ENCODE data around the gene SIK3. TPM values are rescaled to one million over a fixed set of nuclear protein-coding genes. Genes with fewer than 3 reads are reported as not detected.
"Not testable (repeated sequence)": the region's sequence is repeated elsewhere in the genome, so short reads cannot be mapped to it uniquely, and the experiment has no call there.

The SIK3 gene
- total RNA-seq, 1 experiment from 2014 or later = 10.0 TPM

- no peak for DNase-seq (ENCODE audit: low spot score)
Measured at GRCh38 chr11:117045956-117046355, 52.3 kb downstream of the SIK3 start.

DNA sequence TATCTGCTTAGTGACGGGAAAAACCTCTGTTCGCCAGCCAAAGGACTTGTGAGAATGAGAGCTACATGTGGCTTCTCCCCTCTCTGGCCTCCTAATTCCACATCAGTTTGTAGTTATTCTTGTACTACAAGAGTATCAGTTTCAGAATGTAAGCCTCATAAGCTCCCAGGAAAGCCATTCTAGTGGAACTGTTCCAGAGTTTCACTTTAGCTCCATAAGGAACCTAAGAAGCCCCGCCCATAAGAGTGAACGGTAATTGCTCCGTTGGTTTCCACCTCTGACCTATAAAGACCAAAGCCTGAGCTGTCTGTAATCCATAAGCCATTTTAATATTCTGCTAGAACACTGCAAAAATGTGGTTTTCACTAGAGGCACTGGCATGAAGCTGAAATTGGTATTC, 53.0 kb downstream of the SIK3 start:
- peak; percentile 51 for DNase-seq (ENCODE audit: low spot score)

- no peak for DNase-seq (ENCODE audit: low spot score)
Measured at GRCh38 chr11:117044287-117045035, 53.8 kb downstream of the SIK3 start.

DNA sequence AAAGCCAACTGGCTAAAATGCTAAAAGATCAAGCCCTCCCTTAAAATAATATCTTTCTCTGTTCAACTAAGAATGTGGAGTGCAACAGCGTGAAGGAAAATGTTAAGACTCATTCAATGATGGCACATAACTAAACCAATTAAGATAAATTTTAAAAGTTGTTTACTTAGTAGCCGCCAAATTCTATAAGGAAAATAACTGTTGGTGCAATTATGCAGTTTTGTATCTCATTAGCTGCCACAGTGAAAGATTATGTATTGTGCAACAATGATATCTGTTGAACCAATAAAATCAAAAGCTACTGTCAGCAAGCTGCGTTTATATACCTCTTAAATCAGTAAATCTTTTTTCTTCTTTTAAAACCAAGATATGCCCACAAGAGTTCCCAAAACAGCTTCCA, 55.5 kb downstream of the SIK3 start:
- DNase-seq (ENCODE audit: low spot score) = no peak

- DNase-seq (ENCODE audit: low spot score) = no peak
Measured at GRCh38 chr11:117039900-117040299, 58.3 kb downstream of the SIK3 start.

DNA sequence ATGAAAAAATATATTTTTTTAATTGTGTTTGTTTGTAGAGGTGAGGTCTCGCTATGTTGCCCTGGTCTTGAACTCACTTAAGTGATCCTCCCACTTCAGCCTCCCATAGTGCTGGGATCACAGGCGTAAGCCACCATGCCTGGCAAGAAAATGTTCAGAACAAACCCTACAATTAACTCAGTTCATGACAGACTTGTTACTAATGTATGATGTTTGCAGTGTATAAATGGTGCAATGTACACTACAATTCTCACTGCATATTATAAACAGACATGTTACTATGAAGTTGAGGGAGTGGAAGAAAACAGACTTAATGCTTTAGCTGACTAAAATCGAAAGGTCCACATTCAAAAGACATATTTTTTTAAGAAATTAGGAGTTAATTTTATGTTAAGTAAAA, 59.0 kb downstream of the SIK3 start:
- no peak for DNase-seq (ENCODE audit: low spot score)

DNA sequence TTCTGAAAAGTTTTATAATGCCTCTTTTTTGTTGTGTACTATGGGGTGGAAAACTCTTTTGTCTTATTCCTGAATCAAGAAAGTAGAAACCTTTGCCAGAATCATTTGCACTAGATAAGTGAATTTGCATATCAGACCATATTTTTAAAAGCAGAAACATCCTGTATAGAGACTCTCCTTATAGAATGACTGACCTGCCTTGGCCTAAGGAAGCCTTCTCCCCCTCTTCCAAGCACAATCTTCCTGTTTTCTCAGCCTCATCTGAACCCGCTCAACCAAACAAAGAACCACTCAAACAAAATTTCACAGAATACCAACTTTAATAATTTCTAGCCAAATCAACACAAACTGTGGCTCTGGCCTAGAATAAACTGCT, 60.3 kb downstream of the SIK3 start:
- no peak for DNase-seq (ENCODE audit: low spot score)

GRCh38 chr11:117037279-117037974, 60.8 kb downstream of the SIK3 start:
- DNase-seq (ENCODE audit: low spot score) = no peak

GRCh38 chr11:117034901-117035300, 63.3 kb downstream of the SIK3 start:
- DNase-seq (ENCODE audit: low spot score) = no peak

DNA sequence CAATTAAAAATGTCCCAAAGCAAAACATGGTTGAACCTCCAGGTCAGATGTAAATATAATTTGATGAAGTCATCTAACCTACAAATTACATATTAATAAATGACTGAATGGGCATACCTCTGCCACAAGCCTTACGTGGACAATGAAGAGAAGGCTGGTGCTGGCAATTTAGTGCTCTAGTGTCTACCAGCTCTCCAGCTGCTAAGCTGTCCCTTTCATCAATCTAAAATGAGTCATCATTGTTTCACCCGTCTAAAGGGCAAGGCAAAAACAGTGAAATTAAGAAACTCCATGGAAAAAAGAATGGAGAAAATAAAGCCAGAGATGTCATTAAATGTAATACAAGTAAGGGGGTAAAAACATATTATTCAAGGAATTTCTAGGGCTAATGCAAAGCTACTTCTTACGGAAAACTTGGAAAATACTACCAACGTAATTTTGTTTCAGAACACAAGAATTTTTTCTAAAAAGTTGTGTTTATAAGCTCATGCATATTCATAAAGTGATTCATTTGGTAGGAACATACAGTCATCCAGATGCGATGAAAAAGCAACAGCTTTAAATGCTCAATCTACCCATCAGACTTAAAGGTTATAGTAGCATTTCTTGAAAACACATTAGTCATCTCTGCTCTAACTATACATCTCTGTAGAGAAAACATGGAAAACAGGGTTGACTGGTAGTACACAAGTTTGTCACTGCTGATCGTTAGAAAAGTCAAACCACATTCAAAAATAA, 71.5 kb downstream of the SIK3 start:
- DNase-seq (ENCODE audit: low spot score) = no peak

DNA sequence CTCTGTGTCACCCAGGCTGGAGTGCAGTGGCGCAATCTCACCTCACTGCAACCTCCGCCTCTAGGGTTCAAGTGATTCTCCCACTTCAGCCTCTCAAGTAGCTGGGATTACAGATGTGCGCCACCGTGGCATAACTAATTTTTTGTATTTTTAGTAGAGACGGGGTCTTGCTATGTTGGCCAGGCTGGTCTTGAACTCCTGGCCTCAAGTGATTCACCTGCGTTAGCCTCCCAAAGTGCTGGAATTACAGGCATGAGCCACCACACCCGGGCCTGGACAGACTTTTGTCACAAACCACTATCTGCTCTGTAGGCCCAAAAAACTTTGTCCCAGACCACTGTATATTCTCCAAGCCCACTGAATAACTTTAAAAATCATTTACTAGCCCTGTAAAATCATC, 74.5 kb downstream of the SIK3 start:
- not testable (repeated sequence) for DNase-seq (ENCODE audit: low spot score)

GRCh38 chr11:117023178-117023577, 75.0 kb downstream of the SIK3 start:
- DNase-seq (ENCODE audit: low spot score) = no peak

DNA sequence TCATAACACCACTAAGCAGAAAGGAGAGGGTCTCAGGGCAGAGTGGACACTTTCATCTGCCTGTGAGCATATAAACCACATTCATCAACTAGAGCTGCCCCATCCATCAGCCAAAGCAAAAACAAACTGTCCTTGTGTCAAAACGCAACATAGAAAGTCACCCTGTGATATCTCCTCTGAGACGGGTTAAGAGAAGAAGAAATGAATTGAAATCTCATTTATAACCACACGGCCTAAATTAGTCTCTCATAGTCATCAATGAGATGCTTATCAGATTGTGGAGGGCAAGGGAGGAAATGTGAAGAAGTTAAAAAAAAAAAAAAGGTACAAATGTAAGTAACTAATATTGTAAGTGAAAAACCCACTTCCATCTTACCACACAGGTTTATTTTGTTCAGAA, 75.7 kb downstream of the SIK3 start:
- no peak for DNase-seq (ENCODE audit: low spot score)

GRCh38 chr11:117020869-117021564, 77.2 kb downstream of the SIK3 start:
- DNase-seq (ENCODE audit: low spot score) = no peak

DNA sequence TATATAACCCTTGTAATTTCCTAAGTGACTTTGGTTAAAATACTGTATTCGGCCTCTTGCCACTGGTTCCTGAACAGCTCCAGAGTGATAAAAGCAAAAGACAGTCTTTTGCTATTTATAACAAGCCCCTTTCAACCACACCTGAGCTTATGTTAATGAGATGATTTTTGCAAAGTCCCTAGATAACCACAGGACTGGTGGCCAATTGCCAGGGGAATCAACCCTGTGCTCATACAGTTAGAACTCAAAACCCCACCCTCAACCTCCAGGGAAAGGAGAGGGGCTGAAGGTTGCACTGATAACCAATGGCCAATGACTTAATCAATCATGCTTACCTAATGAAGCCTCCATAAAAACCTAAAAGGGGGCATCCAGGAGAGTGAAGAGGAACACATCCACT, 77.9 kb downstream of the SIK3 start:
- no peak for DNase-seq (ENCODE audit: low spot score)

- DNase-seq (ENCODE audit: low spot score) = no peak
Measured at GRCh38 chr11:117019871-117020270, 78.4 kb downstream of the SIK3 start.

GRCh38 chr11:117017456-117017855, 80.8 kb downstream of the SIK3 start:
- DNase-seq (ENCODE audit: low spot score) = no peak

- DNase-seq (ENCODE audit: low spot score) = no peak
Measured at GRCh38 chr11:117016747-117017146, 81.5 kb downstream of the SIK3 start.

GRCh38 chr11:117016246-117016645, 82.0 kb downstream of the SIK3 start:
- no peak for DNase-seq (ENCODE audit: low spot score)

DNA sequence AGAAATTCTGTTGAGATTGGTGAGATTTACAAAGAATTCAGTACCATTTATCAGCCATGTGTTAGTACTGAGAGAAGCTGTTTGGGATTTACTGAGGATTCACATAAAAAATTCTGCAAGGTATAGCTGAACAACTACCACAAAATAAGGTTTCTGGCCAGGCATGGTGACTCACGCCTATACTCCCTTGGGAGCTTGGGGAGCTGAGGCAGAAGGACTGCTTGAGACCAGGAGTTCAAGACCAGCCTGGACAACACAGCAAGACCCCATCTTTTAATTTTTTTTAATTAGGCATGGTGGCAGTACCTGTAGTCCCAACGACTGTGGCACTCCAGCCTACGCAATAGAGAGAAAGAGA, 86.7 kb downstream of the SIK3 start:
- DNase-seq (ENCODE audit: low spot score) = no peak

- DNase-seq (ENCODE audit: low spot score) = no peak
Measured at GRCh38 chr11:117010808-117011540, 87.3 kb downstream of the SIK3 start.
